H1 (cell line): Measurements from ENCODE around the gene TMEM107. TPM values are rescaled to one million over a fixed set of nuclear protein-coding genes. Genes with fewer than 3 reads are reported as not detected.

ENCODE experiments used
- CTCF ChIA-PET: fragments of 300-600 bp; sonication (Branson Sonifier 250); formaldehyde crosslinking; loops from one replicate; lab custom pipeline; 2021; ENCODE audit not compliant: partially characterized antibody; lab: Charles Lee
- POLR2A ChIA-PET: fragments of 300-600 bp; sonication (Branson Sonifier 250); formaldehyde crosslinking; loops from one replicate; lab custom pipeline; 2021; ENCODE audit warnings: inconsistent platforms; ENCODE audit not compliant: partially characterized antibody; lab: Charles Lee
- DNase-seq, 2 experiments: peaks; one replicate each; pipeline versions ENCODE4 v3.0.0 to v3.0.0-alpha.2; 2010 to 2022; ENCODE audit warnings: low spot score in 2 of 2, low read depth in 1 of 2, mixed read lengths in 1 of 2
- FAIRE-seq: peaks from 2 replicates; lab custom pipeline; 2011; peaks lifted over from hg19 to GRCh38; lab: Jason Lieb, UNC
- H2AFZ ChIP-seq: 2 replicates; pipeline ENCODE4 v1.8.1; 2012; ENCODE audit warnings: low read length, inconsistent platforms
- H2AK5ac ChIP-seq: 2 replicates; pipeline ENCODE4 v1.6.1; 2013; ENCODE audit warnings: low read depth, low read length
- H2BK120ac ChIP-seq: replicated peaks from 2 replicates; pipeline ENCODE3; 2013; ENCODE audit warnings: low read depth, low read length, inconsistent platforms
- H2BK12ac ChIP-seq: 2 replicates; pipeline ENCODE4 v1.6.1; 2013; ENCODE audit warnings: low read depth, low read length
- H2BK15ac ChIP-seq: 2 replicates; pipeline ENCODE4 v1.6.1; 2013; ENCODE audit warnings: low read length
- H2BK20ac ChIP-seq: 2 replicates; pipeline ENCODE4 v1.6.1; 2013; ENCODE audit warnings: low read length
- H2BK5ac ChIP-seq: 2 replicates; pipeline ENCODE4 v1.6.1; 2013; ENCODE audit warnings: low read depth, low read length
- H3K14ac ChIP-seq: 2 replicates; pipeline ENCODE4 v1.6.1; 2013; ENCODE audit warnings: inconsistent platforms; ENCODE audit not compliant: insufficient read length
- H3K18ac ChIP-seq: 2 replicates; pipeline ENCODE4 v1.6.1; 2013; ENCODE audit warnings: low read length; ENCODE audit errors: extremely low read depth
- H3K23ac ChIP-seq: 2 replicates; pipeline ENCODE4 v1.6.1; 2013; ENCODE audit warnings: inconsistent platforms; ENCODE audit not compliant: insufficient read length
- H3K23me2 ChIP-seq: 2 replicates; pipeline ENCODE4 v1.6.1; 2013; ENCODE audit warnings: low read depth, low read length
- H3K27ac ChIP-seq: 2 replicates; pipeline ENCODE4 v1.6.1; 2011; ENCODE audit warnings: low read depth, low read length, inconsistent platforms
- H3K27me3 ChIP-seq, 4 experiments: replicated peaks in 1 of 4; 1 replicate in 1 of 4; 2 replicates in 3 of 4; pipeline versions ENCODE4 v1.6.1 to v1.8.1; 2011 to 2013; ENCODE audit warnings: low read length in 3 of 4, mild to moderate bottlenecking in 3 of 4, inconsistent platforms in 2 of 4, mixed read lengths in 2 of 4, moderate library complexity in 1 of 4; ENCODE audit not compliant: control insufficient read depth in 3 of 4, insufficient read depth in 3 of 4; ENCODE audit errors: extremely low read depth in 1 of 4
- H3K36me3 ChIP-seq, 4 experiments: 2 replicates each; pipeline versions ENCODE4 v1.6.1 to v1.8.1; 2011 to 2013; ENCODE audit warnings: mild to moderate bottlenecking in 4 of 4, low read length in 3 of 4, moderate library complexity in 2 of 4, control low read depth in 1 of 4, inconsistent platforms in 1 of 4; ENCODE audit not compliant: insufficient read depth in 4 of 4, control insufficient read depth in 2 of 4
- H3K4ac ChIP-seq: replicated peaks from 2 replicates; pipeline ENCODE3; 2013; ENCODE audit warnings: low read length, low read depth, mixed read lengths, inconsistent platforms; ENCODE audit not compliant: insufficient read length
- H3K4me1 ChIP-seq, 4 experiments: replicated peaks in 1 of 4; 1 replicate in 1 of 4; 2 replicates in 3 of 4; pipeline versions ENCODE4 v1.6.1 to v1.8.1; 2011 to 2013; ENCODE audit warnings: low read length in 3 of 4, inconsistent platforms in 2 of 4, mixed read lengths in 1 of 4; ENCODE audit not compliant: insufficient read depth in 4 of 4, control insufficient read depth in 3 of 4
- H3K4me2 ChIP-seq, 2 experiments: 2 replicates each; pipeline versions ENCODE4 v1.6.1 to v1.8.1; 2011 to 2013; ENCODE audit warnings: low read depth in 2 of 2, low read length in 2 of 2, control low read depth in 1 of 2, inconsistent platforms in 1 of 2, mild to moderate bottlenecking in 1 of 2; ENCODE audit not compliant: insufficient read depth in 1 of 2
- H3K4me3 ChIP-seq, 4 experiments: fragments of 200-600, 300-600 bp in 1 of 4; sonication (generic), shearing (Covaris generic), sonication (Bioruptor Twin) in 1 of 4; 2 replicates each; pipeline versions ENCODE4 v1.5.1 to v1.8.1; 2011 to 2016; ENCODE audit warnings: low read length in 4 of 4, low read depth in 3 of 4, control low read depth in 2 of 4, inconsistent platforms in 2 of 4, mild to moderate bottlenecking in 2 of 4, mixed read lengths in 1 of 4, moderate library complexity in 1 of 4; ENCODE audit not compliant: insufficient read depth in 2 of 4; ENCODE audit errors: extremely low read depth in 1 of 4
- H3K56ac ChIP-seq: replicated peaks from 2 replicates; pipeline ENCODE3; 2013; ENCODE audit warnings: low read depth, mild to moderate bottlenecking, mixed read lengths, low read length, inconsistent platforms; ENCODE audit not compliant: insufficient read length
- H3K79me1 ChIP-seq: 2 replicates; pipeline ENCODE4 v1.6.1; 2013; ENCODE audit warnings: low read depth, low read length, control low read depth
- H3K79me2 ChIP-seq, 2 experiments: 2 replicates each; pipeline versions ENCODE4 v1.6.1 to v1.8.1; 2012 to 2013; ENCODE audit warnings: low read length in 2 of 2, mild to moderate bottlenecking in 2 of 2, inconsistent platforms in 1 of 2; ENCODE audit not compliant: insufficient read depth in 2 of 2, control insufficient read depth in 1 of 2
- H3K9ac ChIP-seq, 4 experiments: replicated peaks in 1 of 4; 1 replicate in 1 of 4; 2 replicates in 3 of 4; pipeline versions ENCODE4 v1.6.1 to v1.8.1; 2011 to 2013; ENCODE audit warnings: low read depth in 3 of 4, low read length in 3 of 4, control low read depth in 2 of 4, mild to moderate bottlenecking in 2 of 4, moderate library complexity in 2 of 4, inconsistent platforms in 1 of 4; ENCODE audit errors: extremely low read depth in 1 of 4
- H3K9me3 ChIP-seq, 2 experiments: 2 replicates each; pipeline versions ENCODE4 v1.6.1 to v1.8.1; 2012 to 2013; ENCODE audit warnings: mild to moderate bottlenecking in 2 of 2, moderate library complexity in 2 of 2, control low read depth in 1 of 2, inconsistent platforms in 1 of 2, low read depth in 1 of 2, low read length in 1 of 2, mixed read lengths in 1 of 2; ENCODE audit not compliant: insufficient read depth in 2 of 2
- H4K20me1 ChIP-seq, 2 experiments: replicated peaks in 1 of 2; 2 replicates each; pipeline versions ENCODE3 to v1.8.1; 2011 to 2013; ENCODE audit warnings: inconsistent platforms in 2 of 2, low read length in 2 of 2, mild to moderate bottlenecking in 1 of 2; ENCODE audit not compliant: insufficient read depth in 2 of 2, control insufficient read depth in 1 of 2
- H4K5ac ChIP-seq: 2 replicates; pipeline ENCODE4 v1.6.1; 2013; ENCODE audit warnings: low read length, low read depth, mixed read lengths, inconsistent platforms; ENCODE audit not compliant: insufficient read length
- H4K8ac ChIP-seq: 2 replicates; pipeline ENCODE4 v1.8.0; 2013; ENCODE audit warnings: mild to moderate bottlenecking, moderate library complexity, low read length, inconsistent platforms; ENCODE audit not compliant: insufficient read depth; ENCODE audit errors: extremely low read depth
- H4K91ac ChIP-seq: replicated peaks from 2 replicates; pipeline ENCODE3; 2013; ENCODE audit warnings: low read length, mixed read lengths, inconsistent platforms; ENCODE audit not compliant: insufficient read length
- FOSL1 ChIP-seq: IDR thresholded peaks from 2 replicates; pipeline ENCODE4 v1.6.1; 2011; ENCODE audit warnings: mild to moderate bottlenecking, low read depth, low read length, moderate library complexity; ENCODE audit not compliant: insufficient read depth
- KDM4A ChIP-seq: IDR thresholded peaks from one replicate; pipeline ENCODE4 v1.7.1; 2012; ENCODE audit warnings: low read depth, mild to moderate bottlenecking, moderate library complexity, low read length, inconsistent platforms; ENCODE audit not compliant: severe bottlenecking
- POLR2AphosphoS5 ChIP-seq: IDR thresholded peaks from 2 replicates; pipeline ENCODE4 v1.6.1; 2011; ENCODE audit warnings: low read depth, low read length
- RAD21 ChIP-seq, 2 experiments: IDR thresholded peaks in 1 of 2; conservative IDR thresholded peaks in 1 of 2; 2 replicates each; pipeline ENCODE4 v1.6.1; 2011; ENCODE audit warnings: low read depth in 2 of 2, low read length in 2 of 2, improper control_type of control experiment in 1 of 2, inconsistent platforms in 1 of 2, mild to moderate bottlenecking in 1 of 2, moderate library complexity in 1 of 2
- SRF ChIP-seq: IDR thresholded peaks from 2 replicates; pipeline ENCODE4 v1.6.1; 2011; ENCODE audit warnings: mild to moderate bottlenecking, low read depth, low read length, moderate library complexity
- SUZ12 ChIP-seq: fragments of 200-600 bp; sonication (generic); IDR thresholded peaks from 2 replicates; pipeline ENCODE4 v1.6.1; 2012; ENCODE audit warnings: mild to moderate bottlenecking, inconsistent platforms, low read length, moderate library complexity, mixed read lengths
- TAF7 ChIP-seq: optimal IDR thresholded peaks from 2 replicates; pipeline ENCODE3; 2011; ENCODE audit warnings: low read depth, mild to moderate bottlenecking, inconsistent platforms, low read length, moderate library complexity, borderline replicate concordance
- USF2 ChIP-seq: IDR thresholded peaks from 2 replicates; pipeline ENCODE4 v1.6.1; 2011; ENCODE audit warnings: low read length, improper control_type of control experiment
- WGBS, 2 experiments: shearing (Covaris generic) in 1 of 2; methylation state at CpG; one replicate each; pipeline versions ENCODE4 v1.1.6 to v1.1.7; 2013 to 2015; ENCODE audit warnings: low lambda C conversion rate in 2 of 2, mixed read lengths in 2 of 2, inconsistent platforms in 1 of 2, low coverage in 1 of 2, missing lambda C conversion rate in 1 of 2; ENCODE audit not compliant: insufficient replicate concordance in 2 of 2, insufficient coverage in 1 of 2, insufficient read length in 1 of 2; ENCODE audit errors: extremely low coverage in 1 of 2, missing lambda C conversion rate in 1 of 2; 5-methylcytosine and 5-hydroxymethylcytosine counted together
- polyA plus RNA-seq, 7 experiments: library from polyadenylated mRNA; depleted of rRNA in 3 of 7; stranded (reverse) in 5 of 7; unstranded in 2 of 7; fragments of >200 nt in 5 of 7; fragments of 200-250 nt in 2 of 7; gene quantifications; 1 replicate in 5 of 7; 2 replicates in 1 of 7; 4 replicates in 1 of 7; pipeline versions ENCODE4 v1.2.1 to v1.2.3, GENCODE V29; 2011 to 2013; ENCODE audit warnings: missing spikeins in 2 of 7, mixed read lengths in 2 of 7
- total RNA-seq: library from RNA; stranded (reverse); fragmentation: NEBNext Ultra II Directional; extraction: Animal tissue kit (Norgen Biotek cat#: 25700); gene quantifications from 2 replicates; pipeline ENCODE4 v1.2.1, GENCODE V29; 2021
- TF ChIP-seq, protein P1 (sequence below): IDR thresholded peaks from 2 replicates; pipeline ENCODE4 v1.6.1; 2012; ENCODE audit warnings: inconsistent platforms

The TMEM107 gene
- total and polyA plus RNA-seq, 2 of the 8 experiments (the other 6 are each of a cell fraction or from before 2014, with no cell fraction given) = 17.3 to 21.5 TPM

DNA sequence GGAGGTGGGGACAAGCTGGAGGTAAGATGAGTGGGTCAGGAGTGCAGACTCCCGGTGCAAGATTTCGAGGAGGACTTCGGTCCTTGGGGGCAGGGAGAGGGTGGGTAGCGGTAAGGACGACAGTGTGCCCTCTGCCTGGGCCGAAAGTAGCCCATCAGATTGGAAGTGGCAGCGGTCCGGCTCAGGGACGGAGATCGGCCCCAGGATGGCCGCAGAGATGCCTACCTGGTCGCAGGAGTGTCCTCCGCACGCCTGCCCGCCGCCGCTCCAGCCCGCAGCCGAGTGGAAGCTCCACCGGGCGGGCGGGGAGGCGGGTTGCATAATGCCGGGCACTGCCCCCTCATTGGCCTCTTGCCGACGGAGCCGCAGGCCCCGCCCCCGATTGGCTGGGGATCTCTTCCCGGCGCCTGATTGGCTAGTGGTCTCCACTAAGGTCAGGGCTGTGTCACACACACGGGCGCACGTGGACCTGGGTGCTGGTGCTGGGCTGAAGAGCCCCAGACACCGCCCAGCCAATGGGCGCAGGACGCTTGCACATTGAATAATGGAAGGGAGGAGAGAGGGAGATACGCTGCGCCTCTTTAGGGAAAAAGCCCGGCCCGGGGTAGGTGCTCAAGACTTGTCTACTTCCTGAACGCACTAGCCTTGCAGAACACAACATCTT is 23.9 kb downstream of the TMEM107 start, which contains the start of gene PER1:
Gene PER1 (minus strand): TSS at position 293 of the 664 bp plus-strand sequence. CDS start 1,698 bp downstream, outside the sequence.
- FAIRE-seq = no peak
- H4K5ac ChIP-seq = no peak within 1 kb of the TSS
- TF ChIP-seq KDM4A = peak; percentile 47
- TF ChIP-seq, protein P1, sequence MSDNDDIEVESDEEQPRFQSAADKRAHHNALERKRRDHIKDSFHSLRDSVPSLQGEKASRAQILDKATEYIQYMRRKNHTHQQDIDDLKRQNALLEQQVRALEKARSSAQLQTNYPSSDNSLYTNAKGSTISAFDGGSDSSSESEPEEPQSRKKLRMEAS = peak; percentile 90
- peak; percentile 81 for TF ChIP-seq POLR2AphosphoS5
- no peak for TF ChIP-seq USF2
- no peak for TF ChIP-seq SUZ12
- TF ChIP-seq RAD21 (IDR thresholded peaks at IDR 0.05 in 1 of 2, conservative IDR thresholded peaks at IDR 0.05 in 1 of 2; ENCODE audit: low read depth in 2 of 2, low read length in 2 of 2) = no peak
- peak; percentile 14; the same call in 1 of the 2 replicates for TF ChIP-seq SRF
- TF ChIP-seq TAF7 = peak; percentile 65
- TF ChIP-seq FOSL1 = no peak

More for the DNA sequence above, 23.9 kb downstream of the TMEM107 start, which contains the start of gene PER1:
- Histone ChIP-seq H3K4me2 (peak within 1 kb of the TSS; percentile 100), H3K27me3 (no peaks in the 10 kb centered on the region), H3K27ac (peak within 1 kb of the TSS; percentile 84; the same call in 1 of the 2 replicates), H3K79me1 (peaks cover 7% of the 10 kb centered on the region; the same call in 1 of the 2 replicates), H4K20me1 (peaks cover 0 to 21% of the 10 kb centered on the region in 2 experiments), H2BK5ac (no peak within 1 kb of the TSS), H2AFZ (no peak within 1 kb of the TSS; the same call in 1 of the 2 replicates), H3K18ac (peak within 1 kb of the TSS; percentile 60; the same call in 1 of the 2 replicates), H3K23ac (no peak within 1 kb of the TSS), H2BK120ac (no peak within 1 kb of the TSS), H2BK12ac (peak within 1 kb of the TSS; percentile 68), H4K91ac (no peak within 1 kb of the TSS), H2BK15ac (peak within 1 kb of the TSS; percentile 63; the same call in 1 of the 2 replicates), H2AK5ac (peak within 1 kb of the TSS; percentile 93; the same call in 1 of the 2 replicates), H3K23me2 (peaks cover 21% of the 10 kb centered on the region), H3K4me1 (peaks cover 12 to 33% (median 19%) of the 10 kb centered on the region in 4 experiments), H3K56ac (no peak within 1 kb of the TSS), H2BK20ac (no peak within 1 kb of the TSS), H3K4ac (peak within 1 kb of the TSS; percentile 36), H3K14ac (no peak within 1 kb of the TSS), H3K9me3 (no peaks in the 10 kb centered on the region), H3K36me3 (peaks cover 10 to 23% (median 17%) of the 10 kb centered on the region in 4 experiments; a peak in 7 of 8 replicates), H3K79me2 (peaks cover 0 to 5% of the 10 kb centered on the region in 2 experiments; a peak in 1 of 4 replicates), H3K9ac (peak within 1 kb of the TSS; percentile 43 to 92 (median 73)), H3K4me3 (peak within 1 kb of the TSS; percentile 79 to 93 (median 84)), H4K8ac (peak within 1 kb of the TSS; percentile 83)
- ChIA-PET POLR2A (interaction anchor here (0.7 to 6.4 kb wide), 6 partner anchors 10 to 163 kb away, joined by 3 to 62 read pairs (median 4); partner anchors contain the start of genes BORCS6 and VAMP2), CTCF (interaction anchor here (0.7 to 1.7 kb wide), 3 partner anchors 33 to 162 kb away, joined by 3 to 4 read pairs (median 4); partner anchors contain the start of gene ALOXE3)
- whole genome bisulfite sequencing, 2 experiments = 7% methylated on average over 36 of the region's 42 CpGs; no CpG with 5 or more reads in 1 of the 2 experiments
- peak in 1 of 2 experiments; percentile 96 for DNase-seq
